B cell (primary cell): Measurements from ENCODE around the gene NUP35.

Experiments
- CTCF ChIP-seq: fragments of 200-600 bp; IDR thresholded peaks from one replicate; pipeline ENCODE4 v1.8.0; 2022; ENCODE audit warnings: antibody characterized with exemption, mild to moderate bottlenecking
- EZH2 ChIP-seq: IDR thresholded peaks from 2 replicates; pipeline ENCODE4 v1.6.1; 2012; ENCODE audit warnings: borderline replicate concordance, low read depth, mild to moderate bottlenecking, moderate library complexity, low read length; ENCODE audit not compliant: insufficient read depth, poor library complexity, severe bottlenecking

- TF ChIP-seq CTCF: no peak
- no peak for TF ChIP-seq EZH2
Observed at GRCh38 chr2:183078163-183078463, 46.1 kb upstream of the NUP35 start.
